H1 (cell line): ENCODE measurements around the gene STAC2. TPM values are rescaled to one million over a fixed set of nuclear protein-coding genes. Genes with fewer than 3 reads are reported as not detected.

Source experiments
- EZH2 ChIP-seq: fragments of 200-600 bp; sonication (generic); IDR thresholded peaks from 2 replicates; pipeline ENCODE4 v1.7.1; 2012; ENCODE audit warnings: low read depth, mild to moderate bottlenecking, moderate library complexity, low read length, inconsistent platforms; ENCODE audit not compliant: severe bottlenecking
- FOSL1 ChIP-seq: IDR thresholded peaks from 2 replicates; pipeline ENCODE4 v1.6.1; 2011; ENCODE audit warnings: mild to moderate bottlenecking, low read depth, low read length, moderate library complexity; ENCODE audit not compliant: insufficient read depth
- SIX5 ChIP-seq: IDR thresholded peaks from 2 replicates; pipeline ENCODE4 v1.6.1; 2011; ENCODE audit warnings: mild to moderate bottlenecking, low read depth, low read length
- SUZ12 ChIP-seq: fragments of 200-600 bp; sonication (generic); IDR thresholded peaks from 2 replicates; pipeline ENCODE4 v1.6.1; 2012; ENCODE audit warnings: mild to moderate bottlenecking, inconsistent platforms, low read length, moderate library complexity, mixed read lengths
- polyA plus RNA-seq, 7 experiments: library from polyadenylated mRNA; depleted of rRNA in 3 of 7; stranded (reverse) in 5 of 7; unstranded in 2 of 7; fragments of >200 nt in 5 of 7; fragments of 200-250 nt in 2 of 7; gene quantifications; 1 replicate in 5 of 7; 2 replicates in 1 of 7; 4 replicates in 1 of 7; pipeline versions ENCODE4 v1.2.1 to v1.2.3, GENCODE V29; 2011 to 2013; ENCODE audit warnings: missing spikeins in 2 of 7, mixed read lengths in 2 of 7
- total RNA-seq: library from RNA; stranded (reverse); fragmentation: NEBNext Ultra II Directional; extraction: Animal tissue kit (Norgen Biotek cat#: 25700); gene quantifications from 2 replicates; pipeline ENCODE4 v1.2.1, GENCODE V29; 2021

The STAC2 gene
- total and polyA plus RNA-seq, 2 of the 8 experiments (the other 6 are each of a cell fraction or from before 2014, with no cell fraction given) = 1.5 to 6.0 TPM

GRCh38 chr17:39239640-39240314 is 14.0 kb upstream of the STAC2 start (continued):
- TF ChIP-seq EZH2 = no peak
- no peak for TF ChIP-seq SUZ12
- TF ChIP-seq FOSL1 = no peak
- TF ChIP-seq SIX5 = no peak
- TF ChIP-seq, all 59 proteins: peak for 16
